Chondrocyte (in vitro differentiated cells): ENCODE data around the gene ULBP2. TPM values are rescaled to one million over a fixed set of nuclear protein-coding genes. Genes with fewer than 3 reads are reported as not detected.
A peak's percentile ranks its signal among the peaks of the same experiment; 100 is the strongest.
"Not testable (repeated sequence)": the region's sequence is repeated elsewhere in the genome, so short reads cannot be mapped to it uniquely, and the experiment has no call there.

Experiments
- DNase-seq: peaks from one replicate; pipeline ENCODE4 v3.0.0; 2021; ENCODE audit warnings: mixed read lengths, low spot score
- H3K27ac Mint-ChIP-seq: one replicate; pipeline ENCODE4 v1.8.0; 2021; ENCODE audit warnings: mild to moderate bottlenecking, moderate library complexity, mixed read lengths; ENCODE audit not compliant: unreplicated experiment
- H3K27me3 Mint-ChIP-seq: 2 replicates; pipeline ENCODE4 v1.8.0; 2021; ENCODE audit warnings: low read depth, mixed read lengths
- H3K36me3 Mint-ChIP-seq: 2 replicates; pipeline ENCODE4 v1.8.0; 2021; ENCODE audit warnings: low read depth, mixed read lengths
- H3K4me1 Mint-ChIP-seq: 2 replicates; pipeline ENCODE4 v1.8.0; 2021; ENCODE audit warnings: low read depth, mild to moderate bottlenecking, mixed read lengths
- H3K4me3 Mint-ChIP-seq: one replicate; pipeline ENCODE4 v1.8.0; 2021; ENCODE audit warnings: mild to moderate bottlenecking, moderate library complexity, mixed read lengths; ENCODE audit not compliant: unreplicated experiment
- H3K9me3 Mint-ChIP-seq: 2 replicates; pipeline ENCODE4 v1.8.0; 2021; ENCODE audit warnings: low read depth, mixed read lengths
- CTCF ChIP-seq: fragments of 200-600 bp; sonication (generic); IDR thresholded peaks from 2 replicates; pipeline ENCODE4 v1.5.0; 2021; ENCODE audit warnings: antibody characterized with exemption, mild to moderate bottlenecking, moderate library complexity
- total RNA-seq: library from RNA; stranded (reverse); gene quantifications from 3 replicates; pipeline ENCODE4 v1.2.1, GENCODE V29; 2021

Gene ULBP2
- total RNA-seq, 1 donor from 2014 or later = 15.1 TPM

GRCh38 chr6:149921361-149921760, 20.5 kb upstream of the ULBP2 start:
- Mint-ChIP-seq H3K36me3 (peaks cover 2% of the 10 kb centered on the region), H3K27me3 (peaks cover 3% of the 10 kb centered on the region), H3K27ac (no peak overlapping the region), H3K9me3 (no peaks in the 10 kb centered on the region), H3K4me3 (no peak overlapping the region), H3K4me1 (peaks cover 24% of the 10 kb centered on the region)
- DNase-seq = peak; percentile 41
- no peak for TF ChIP-seq CTCF

- not testable (repeated sequence) for H3K27me3 Mint-ChIP-seq, H3K9me3 Mint-ChIP-seq, H3K36me3 Mint-ChIP-seq, H3K27ac Mint-ChIP-seq
- DNase-seq = peak; percentile 77
- Mint-ChIP-seq H3K4me1 (peaks cover 25% of the 10 kb centered on the region), H3K4me3 (peak overlapping the region; percentile 83)
Measured at GRCh38 chr6:149922091-149922490, 19.7 kb upstream of the ULBP2 start.

- no peak for TF ChIP-seq CTCF
- Mint-ChIP-seq H3K27me3 (peaks cover 9% of the 10 kb centered on the region), H3K9me3 (no peaks in the 10 kb centered on the region), H3K27ac (peak within 1 kb of the TSS; percentile 15), H3K4me1 (peaks cover 25% of the 10 kb centered on the region), H3K4me3 (peak within 1 kb of the TSS; percentile 83), H3K36me3 (peaks cover 2% of the 10 kb centered on the region)
- peak; percentile 93 for DNase-seq
Measured at GRCh38 chr6:149922642-149923326, 19.0 kb upstream of the ULBP2 start, which contains the start of gene RAET1G. Gene RAET1G, minus strand, starts transcription at chr6:149923121. Its CDS starts 111 bp downstream, at chr6:149923010.

- TF ChIP-seq CTCF = peak; percentile 18
- Mint-ChIP-seq H3K4me1 (peaks cover 25% of the 10 kb centered on the region), H3K9me3 (no peaks in the 10 kb centered on the region), H3K4me3 (peak overlapping the region; percentile 83), H3K27me3 (peaks cover 15% of the 10 kb centered on the region), H3K36me3 (peaks cover 2% of the 10 kb centered on the region), H3K27ac (peak overlapping the region; percentile 15)
- DNase-seq = peak; percentile 69
Measured at GRCh38 chr6:149923327-149923986, 18.4 kb upstream of the ULBP2 start.

GRCh38 chr6:149924206-149924932, 17.4 kb upstream of the ULBP2 start:
- no peak overlapping the region for H3K27ac Mint-ChIP-seq
- peaks cover 23% of the 10 kb centered on the region for H3K27me3 Mint-ChIP-seq
- no peak overlapping the region for H3K4me3 Mint-ChIP-seq
- H3K9me3 Mint-ChIP-seq = no peaks in the 10 kb centered on the region
- TF ChIP-seq CTCF = no peak
- H3K4me1 Mint-ChIP-seq = peaks cover 25% of the 10 kb centered on the region
- no peak for DNase-seq
- H3K36me3 Mint-ChIP-seq = peaks cover 2% of the 10 kb centered on the region
